H1 (cell line): Measurements from ENCODE around the gene CDK5RAP2. TPM values are rescaled to one million over a fixed set of nuclear protein-coding genes. Genes with fewer than 3 reads are reported as not detected.

Source experiments
- CBX5 ChIP-seq: fragments of 300-800, 300-1000 bp; sonication (generic); IDR thresholded peaks from 2 replicates; pipeline ENCODE4 v1.7.1; 2016; ENCODE audit warnings: antibody characterized with exemption, low read length, low read depth
- CTBP2 ChIP-seq: IDR thresholded peaks from 2 replicates; pipeline ENCODE4 v1.7.0; 2011; ENCODE audit warnings: borderline replicate concordance, mild to moderate bottlenecking, moderate library complexity, mixed read lengths, low read length; ENCODE audit not compliant: insufficient read depth, insufficient read length
- EGR1 ChIP-seq: IDR thresholded peaks from 2 replicates; pipeline ENCODE4 v1.6.1; 2011; ENCODE audit warnings: low read depth, low read length, borderline replicate concordance
- HDAC6 ChIP-seq: IDR thresholded peaks from one replicate; pipeline ENCODE4 v1.7.1; 2012; ENCODE audit warnings: low read depth, mild to moderate bottlenecking, inconsistent platforms, low read length, moderate library complexity
- KDM4A ChIP-seq: IDR thresholded peaks from one replicate; pipeline ENCODE4 v1.7.1; 2012; ENCODE audit warnings: low read depth, mild to moderate bottlenecking, moderate library complexity, low read length, inconsistent platforms; ENCODE audit not compliant: severe bottlenecking
- NANOG ChIP-seq: IDR thresholded peaks from 2 replicates; pipeline ENCODE4 v1.6.1; 2011; ENCODE audit warnings: low read length, low read depth, mild to moderate bottlenecking, inconsistent platforms; ENCODE audit not compliant: insufficient read depth, poor library complexity, severe bottlenecking
- NRF1 ChIP-seq: IDR thresholded peaks from 2 replicates; pipeline ENCODE4 v1.6.1; 2011; ENCODE audit warnings: mild to moderate bottlenecking, low read depth, low read length, improper control_type of control experiment
- RNF2 ChIP-seq: fragments of 200-900, 300-1000 bp; sonication (generic); IDR thresholded peaks from 2 replicates; pipeline ENCODE4 v1.7.1; 2016; ENCODE audit warnings: borderline replicate concordance, low read depth, mild to moderate bottlenecking, antibody characterized with exemption, low read length; ENCODE audit not compliant: poor library complexity, severe bottlenecking; ENCODE audit errors: missing control alignments
- SIN3A ChIP-seq, 2 experiments: IDR thresholded peaks in 1 of 2; conservative IDR thresholded peaks in 1 of 2; 2 replicates each; pipeline ENCODE4 v1.6.1; 2011 to 2012; ENCODE audit warnings: low read length in 2 of 2, improper control_type of control experiment in 1 of 2, low read depth in 1 of 2, mild to moderate bottlenecking in 1 of 2
- SP4 ChIP-seq: IDR thresholded peaks from 2 replicates; pipeline ENCODE4 v1.6.1; 2012; ENCODE audit warnings: low read length, inconsistent platforms
- polyA plus RNA-seq, 7 experiments: library from polyadenylated mRNA; depleted of rRNA in 3 of 7; stranded (reverse) in 5 of 7; unstranded in 2 of 7; fragments of >200 nt in 5 of 7; fragments of 200-250 nt in 2 of 7; gene quantifications; 1 replicate in 5 of 7; 2 replicates in 1 of 7; 4 replicates in 1 of 7; pipeline versions ENCODE4 v1.2.1 to v1.2.3, GENCODE V29; 2011 to 2013; ENCODE audit warnings: missing spikeins in 2 of 7, mixed read lengths in 2 of 7
- total RNA-seq: library from RNA; stranded (reverse); fragmentation: NEBNext Ultra II Directional; extraction: Animal tissue kit (Norgen Biotek cat#: 25700); gene quantifications from 2 replicates; pipeline ENCODE4 v1.2.1, GENCODE V29; 2021
- TF ChIP-seq, protein P1 (sequence below): fragments of 300-600 bp; sonication (generic); IDR thresholded peaks from 2 replicates; pipeline ENCODE4 v1.7.1; 2012; ENCODE audit warnings: low read length, moderate library complexity, mild to moderate bottlenecking, inconsistent platforms; ENCODE audit not compliant: insufficient replicate concordance

The CDK5RAP2 gene
- total and polyA plus RNA-seq, 2 of the 8 experiments (the other 6 are each of a cell fraction or from before 2014, with no cell fraction given), result 19.8 to 49.4 TPM

DNA sequence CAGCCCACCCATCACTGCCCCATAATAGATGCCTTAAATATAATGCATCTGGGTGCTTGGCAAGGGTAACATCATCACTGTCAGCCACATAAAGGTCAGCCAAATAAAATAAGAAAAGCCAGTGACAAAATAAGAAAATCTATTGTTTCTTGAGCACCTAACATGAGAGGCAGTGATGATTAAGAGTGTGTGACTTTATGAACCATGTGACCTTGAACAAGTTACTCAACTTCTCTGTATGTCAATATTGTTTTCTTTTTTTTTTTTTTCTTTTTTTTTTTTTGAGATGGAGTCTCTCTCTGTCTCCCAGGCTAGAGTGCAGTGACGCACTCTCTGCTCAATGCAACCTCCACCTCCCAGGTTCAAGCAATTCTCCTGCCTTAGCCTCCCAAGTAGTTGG, 98.7 kb downstream of the CDK5RAP2 start (continued):
- TF ChIP-seq, protein P1, sequence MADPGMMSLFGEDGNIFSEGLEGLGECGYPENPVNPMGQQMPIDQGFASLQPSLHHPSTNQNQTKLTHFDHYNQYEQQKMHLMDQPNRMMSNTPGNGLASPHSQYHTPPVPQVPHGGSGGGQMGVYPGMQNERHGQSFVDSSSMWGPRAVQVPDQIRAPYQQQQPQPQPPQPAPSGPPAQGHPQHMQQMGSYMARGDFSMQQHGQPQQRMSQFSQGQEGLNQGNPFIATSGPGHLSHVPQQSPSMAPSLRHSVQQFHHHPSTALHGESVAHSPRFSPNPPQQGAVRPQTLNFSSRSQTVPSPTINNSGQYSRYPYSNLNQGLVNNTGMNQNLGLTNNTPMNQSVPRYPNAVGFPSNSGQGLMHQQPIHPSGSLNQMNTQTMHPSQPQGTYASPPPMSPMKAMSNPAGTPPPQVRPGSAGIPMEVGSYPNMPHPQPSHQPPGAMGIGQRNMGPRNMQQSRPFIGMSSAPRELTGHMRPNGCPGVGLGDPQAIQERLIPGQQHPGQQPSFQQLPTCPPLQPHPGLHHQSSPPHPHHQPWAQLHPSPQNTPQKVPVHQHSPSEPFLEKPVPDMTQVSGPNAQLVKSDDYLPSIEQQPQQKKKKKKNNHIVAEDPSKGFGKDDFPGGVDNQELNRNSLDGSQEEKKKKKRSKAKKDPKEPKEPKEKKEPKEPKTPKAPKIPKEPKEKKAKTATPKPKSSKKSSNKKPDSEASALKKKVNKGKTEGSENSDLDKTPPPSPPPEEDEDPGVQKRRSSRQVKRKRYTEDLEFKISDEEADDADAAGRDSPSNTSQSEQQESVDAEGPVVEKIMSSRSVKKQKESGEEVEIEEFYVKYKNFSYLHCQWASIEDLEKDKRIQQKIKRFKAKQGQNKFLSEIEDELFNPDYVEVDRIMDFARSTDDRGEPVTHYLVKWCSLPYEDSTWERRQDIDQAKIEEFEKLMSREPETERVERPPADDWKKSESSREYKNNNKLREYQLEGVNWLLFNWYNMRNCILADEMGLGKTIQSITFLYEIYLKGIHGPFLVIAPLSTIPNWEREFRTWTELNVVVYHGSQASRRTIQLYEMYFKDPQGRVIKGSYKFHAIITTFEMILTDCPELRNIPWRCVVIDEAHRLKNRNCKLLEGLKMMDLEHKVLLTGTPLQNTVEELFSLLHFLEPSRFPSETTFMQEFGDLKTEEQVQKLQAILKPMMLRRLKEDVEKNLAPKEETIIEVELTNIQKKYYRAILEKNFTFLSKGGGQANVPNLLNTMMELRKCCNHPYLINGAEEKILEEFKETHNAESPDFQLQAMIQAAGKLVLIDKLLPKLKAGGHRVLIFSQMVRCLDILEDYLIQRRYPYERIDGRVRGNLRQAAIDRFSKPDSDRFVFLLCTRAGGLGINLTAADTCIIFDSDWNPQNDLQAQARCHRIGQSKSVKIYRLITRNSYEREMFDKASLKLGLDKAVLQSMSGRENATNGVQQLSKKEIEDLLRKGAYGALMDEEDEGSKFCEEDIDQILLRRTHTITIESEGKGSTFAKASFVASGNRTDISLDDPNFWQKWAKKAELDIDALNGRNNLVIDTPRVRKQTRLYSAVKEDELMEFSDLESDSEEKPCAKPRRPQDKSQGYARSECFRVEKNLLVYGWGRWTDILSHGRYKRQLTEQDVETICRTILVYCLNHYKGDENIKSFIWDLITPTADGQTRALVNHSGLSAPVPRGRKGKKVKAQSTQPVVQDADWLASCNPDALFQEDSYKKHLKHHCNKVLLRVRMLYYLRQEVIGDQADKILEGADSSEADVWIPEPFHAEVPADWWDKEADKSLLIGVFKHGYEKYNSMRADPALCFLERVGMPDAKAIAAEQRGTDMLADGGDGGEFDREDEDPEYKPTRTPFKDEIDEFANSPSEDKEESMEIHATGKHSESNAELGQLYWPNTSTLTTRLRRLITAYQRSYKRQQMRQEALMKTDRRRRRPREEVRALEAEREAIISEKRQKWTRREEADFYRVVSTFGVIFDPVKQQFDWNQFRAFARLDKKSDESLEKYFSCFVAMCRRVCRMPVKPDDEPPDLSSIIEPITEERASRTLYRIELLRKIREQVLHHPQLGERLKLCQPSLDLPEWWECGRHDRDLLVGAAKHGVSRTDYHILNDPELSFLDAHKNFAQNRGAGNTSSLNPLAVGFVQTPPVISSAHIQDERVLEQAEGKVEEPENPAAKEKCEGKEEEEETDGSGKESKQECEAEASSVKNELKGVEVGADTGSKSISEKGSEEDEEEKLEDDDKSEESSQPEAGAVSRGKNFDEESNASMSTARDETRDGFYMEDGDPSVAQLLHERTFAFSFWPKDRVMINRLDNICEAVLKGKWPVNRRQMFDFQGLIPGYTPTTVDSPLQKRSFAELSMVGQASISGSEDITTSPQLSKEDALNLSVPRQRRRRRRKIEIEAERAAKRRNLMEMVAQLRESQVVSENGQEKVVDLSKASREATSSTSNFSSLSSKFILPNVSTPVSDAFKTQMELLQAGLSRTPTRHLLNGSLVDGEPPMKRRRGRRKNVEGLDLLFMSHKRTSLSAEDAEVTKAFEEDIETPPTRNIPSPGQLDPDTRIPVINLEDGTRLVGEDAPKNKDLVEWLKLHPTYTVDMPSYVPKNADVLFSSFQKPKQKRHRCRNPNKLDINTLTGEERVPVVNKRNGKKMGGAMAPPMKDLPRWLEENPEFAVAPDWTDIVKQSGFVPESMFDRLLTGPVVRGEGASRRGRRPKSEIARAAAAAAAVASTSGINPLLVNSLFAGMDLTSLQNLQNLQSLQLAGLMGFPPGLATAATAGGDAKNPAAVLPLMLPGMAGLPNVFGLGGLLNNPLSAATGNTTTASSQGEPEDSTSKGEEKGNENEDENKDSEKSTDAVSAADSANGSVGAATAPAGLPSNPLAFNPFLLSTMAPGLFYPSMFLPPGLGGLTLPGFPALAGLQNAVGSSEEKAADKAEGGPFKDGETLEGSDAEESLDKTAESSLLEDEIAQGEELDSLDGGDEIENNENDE, result no peak
- no peak for TF ChIP-seq RNF2
- no peak for TF ChIP-seq CBX5
- TF ChIP-seq SP4, result no peak
- no peak for TF ChIP-seq SIN3A (conservative IDR thresholded peaks at IDR 0.05 in 1 of 2, IDR thresholded peaks at IDR 0.05 in 1 of 2; ENCODE audit: low read depth in 1 of 2, low read length in 2 of 2)
- TF ChIP-seq NANOG, result no peak
- no peak for TF ChIP-seq CTBP2
- no peak for TF ChIP-seq NRF1
- TF ChIP-seq EGR1, result no peak
- TF ChIP-seq HDAC6, result no peak
- no peak for TF ChIP-seq KDM4A
